ENCODE measurements around the gene CRACR2A. TPM values are rescaled to one million over a fixed set of nuclear protein-coding genes. Genes with fewer than 3 reads are reported as not detected.
A peak's percentile ranks its signal among the peaks of the same experiment; 100 is the strongest.

CRACR2A gene
- 12.3 TPM for polyA plus RNA-seq (2012; ENCODE audit: insufficient read depth, insufficient read length)

- DNase-seq (ENCODE audit: low read depth, low spot score), result peak; percentile 81
- peak within 1 kb of the TSS; percentile 64 for H3K4me3 ChIP-seq (ENCODE audit: low read length)
These were observed at the start of gene CRACR2A for GRCh38 chr12:3752741-3753486. Gene CRACR2A (minus strand): TSS chr12:3753109. CDS start chr12:3696999, 56,110 bp downstream.

GRCh38 chr12:3797531-3798048, 44.7 kb upstream of the CRACR2A start:
- DNase-seq (ENCODE audit: low read depth, low spot score), result no peak

DNA sequence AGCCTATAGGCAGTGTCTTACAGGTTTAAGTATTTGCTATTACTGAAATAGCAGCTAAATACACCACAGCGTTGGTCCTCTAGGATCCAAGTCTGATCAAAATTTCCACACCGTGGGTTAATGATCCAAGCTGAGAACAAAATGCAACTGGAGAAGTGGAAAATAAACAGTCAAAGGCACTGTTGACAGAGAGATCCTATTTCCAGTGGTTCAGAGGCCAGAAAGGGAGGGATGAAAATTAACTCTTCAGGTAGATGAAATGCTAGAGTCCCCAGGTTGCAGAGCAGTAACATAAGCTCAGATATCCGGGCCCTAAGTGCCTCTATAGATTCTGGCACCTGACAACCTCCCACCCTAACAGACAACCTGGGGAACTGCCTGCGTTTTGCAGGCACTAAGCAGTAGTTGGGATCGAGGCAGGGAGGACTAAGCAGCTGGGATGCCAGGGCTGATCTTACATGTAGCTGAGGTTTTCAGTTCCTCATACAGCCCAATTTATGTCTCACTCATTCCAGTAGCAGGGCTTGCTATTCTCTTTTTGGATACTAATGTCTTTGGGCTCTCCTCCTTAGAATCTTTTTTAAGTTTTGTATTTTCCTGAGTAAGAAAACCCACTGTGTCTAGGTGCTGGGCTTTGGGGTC, 42.7 kb upstream of the CRACR2A start:
- no peak for DNase-seq (ENCODE audit: low read depth, low spot score)
- H3K4me3 ChIP-seq (ENCODE audit: low read length), result no peak overlapping the region

More at GRCh38 chr12:3797531-3798048, 44.7 kb upstream of the CRACR2A start:
- no peak overlapping the region for H3K4me3 ChIP-seq (ENCODE audit: low read length)

GRCh38 chr12:3795066-3795465, 42.2 kb upstream of the CRACR2A start:
- no peak for DNase-seq (ENCODE audit: low read depth, low spot score)
- H3K4me3 ChIP-seq (ENCODE audit: low read length), result no peak overlapping the region

- no peak overlapping the region for H3K4me3 ChIP-seq (ENCODE audit: low read length)
- DNase-seq (ENCODE audit: low read depth, low spot score), result no peak
These were observed 39.8 kb upstream of the CRACR2A start for GRCh38 chr12:3792623-3793288.

GRCh38 chr12:3791256-3791874, 38.5 kb upstream of the CRACR2A start:
- no peak overlapping the region for H3K4me3 ChIP-seq (ENCODE audit: low read length)
- DNase-seq (ENCODE audit: low read depth, low spot score), result no peak

- no peak overlapping the region for H3K4me3 ChIP-seq (ENCODE audit: low read length)
- DNase-seq (ENCODE audit: low read depth, low spot score), result no peak
These were observed 37.7 kb upstream of the CRACR2A start for GRCh38 chr12:3790642-3791041.

- DNase-seq (ENCODE audit: low read depth, low spot score), result no peak
- no peak overlapping the region for H3K4me3 ChIP-seq (ENCODE audit: low read length)
These were observed 36.9 kb upstream of the CRACR2A start for GRCh38 chr12:3789838-3790237.

GRCh38 chr12:3777206-3777809, 24.4 kb upstream of the CRACR2A start:
- DNase-seq (ENCODE audit: low read depth, low spot score), result peak; percentile 35
- H3K4me3 ChIP-seq (ENCODE audit: low read length), result no peak overlapping the region

- DNase-seq (ENCODE audit: low read depth, low spot score), result no peak
- H3K4me3 ChIP-seq (ENCODE audit: low read length), result no peak overlapping the region
These were observed 22.6 kb upstream of the CRACR2A start for GRCh38 chr12:3775385-3776035.

DNA sequence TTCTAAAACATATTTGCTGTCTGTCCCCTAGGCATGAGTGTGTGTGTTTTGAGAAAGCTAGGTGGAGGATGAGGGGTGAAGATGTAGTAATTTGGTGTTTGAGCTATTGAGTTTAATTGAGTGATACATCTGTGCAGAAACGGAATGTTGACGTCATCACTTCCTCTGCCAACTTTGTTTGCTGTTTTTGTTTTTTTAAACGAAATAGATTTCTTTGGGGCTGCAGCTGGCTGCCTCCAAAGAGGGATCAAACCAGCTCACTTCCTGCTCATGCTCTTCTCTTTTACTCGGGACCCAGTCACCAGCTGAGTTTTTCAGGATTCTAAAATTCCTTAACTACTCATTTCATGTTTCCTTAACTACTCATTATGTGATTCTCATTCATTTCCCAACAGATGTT, 19.5 kb upstream of the CRACR2A start:
- DNase-seq (ENCODE audit: low read depth, low spot score), result no peak
- H3K4me3 ChIP-seq (ENCODE audit: low read length), result no peak overlapping the region

GRCh38 chr12:3771853-3772252, 18.9 kb upstream of the CRACR2A start:
- H3K4me3 ChIP-seq (ENCODE audit: low read length), result no peak overlapping the region
- no peak for DNase-seq (ENCODE audit: low read depth, low spot score)

GRCh38 chr12:3770891-3771290, 18.0 kb upstream of the CRACR2A start:
- H3K4me3 ChIP-seq (ENCODE audit: low read length), result no peak overlapping the region
- DNase-seq (ENCODE audit: low read depth, low spot score), result no peak

GRCh38 chr12:3768911-3769447, 16.1 kb upstream of the CRACR2A start:
- H3K4me3 ChIP-seq (ENCODE audit: low read length), result no peak overlapping the region
- no peak for DNase-seq (ENCODE audit: low read depth, low spot score)

GRCh38 chr12:3761116-3761735, 8.3 kb upstream of the CRACR2A start:
- DNase-seq (ENCODE audit: low read depth, low spot score), result no peak
- H3K4me3 ChIP-seq (ENCODE audit: low read length), result no peak overlapping the region

DNA sequence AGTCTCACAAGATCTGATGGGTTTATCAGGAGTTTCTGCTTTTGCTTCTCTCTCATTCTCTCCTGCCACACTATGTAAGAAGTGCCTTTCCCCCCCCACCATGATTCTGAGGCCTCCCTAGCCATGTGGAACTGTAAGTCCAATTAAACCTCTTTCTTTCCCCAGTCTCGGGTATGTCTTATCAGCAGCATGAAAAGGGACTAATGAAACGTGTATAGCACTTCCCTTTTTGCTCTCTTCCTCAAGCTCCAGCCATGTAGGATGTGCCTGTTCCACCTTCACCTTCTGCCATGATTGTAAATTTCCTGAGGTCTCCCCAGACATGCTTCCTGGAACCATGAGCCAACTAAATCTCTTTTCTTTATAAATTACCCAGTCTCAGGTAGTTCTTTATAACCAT, 7.0 kb upstream of the CRACR2A start:
- no peak for DNase-seq (ENCODE audit: low read depth, low spot score)

DNA sequence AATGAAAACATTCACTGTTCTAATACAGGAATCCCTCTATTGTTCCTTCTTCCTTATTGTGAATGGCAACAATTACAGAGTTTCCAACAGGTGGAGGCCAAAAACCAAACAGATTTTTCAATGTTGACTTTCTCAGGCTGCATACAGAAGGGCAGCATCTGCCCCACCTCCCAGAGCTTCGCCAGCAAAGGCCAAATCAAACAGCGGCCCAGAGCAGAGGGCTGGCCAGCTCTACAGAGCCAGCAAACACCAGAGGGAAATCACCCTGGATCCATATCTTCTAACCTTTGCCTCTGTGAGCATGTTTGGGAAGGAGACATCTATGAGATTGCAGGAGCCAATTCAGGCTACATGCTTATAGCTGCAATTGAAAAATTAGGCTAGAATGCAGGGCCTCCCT, 4.4 kb upstream of the CRACR2A start:
- H3K4me3 ChIP-seq (ENCODE audit: low read length), result no peak overlapping the region
- no peak for DNase-seq (ENCODE audit: low read depth, low spot score)

More for the DNA sequence above, 7.0 kb upstream of the CRACR2A start:
- H3K4me3 ChIP-seq (ENCODE audit: low read length), result no peak overlapping the region

DNA sequence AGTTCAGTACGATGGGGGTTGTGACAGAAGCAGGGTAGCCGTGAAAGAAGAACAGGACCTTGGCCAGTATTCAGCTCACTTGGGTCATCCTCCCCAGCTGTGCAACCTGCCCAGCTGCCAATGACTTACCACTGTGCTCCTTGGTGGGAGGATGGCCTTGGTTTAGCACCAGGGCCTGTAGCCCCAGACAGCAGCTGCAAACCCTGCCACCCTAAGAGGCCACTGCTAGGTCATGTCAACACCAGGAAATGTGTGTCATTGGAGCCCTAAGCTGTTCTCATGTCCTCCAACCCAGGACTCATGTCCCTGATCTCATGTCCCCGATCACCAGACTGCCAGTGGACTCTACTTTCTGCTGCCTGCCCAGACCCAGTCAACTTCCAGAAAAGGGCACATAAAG, 3.0 kb upstream of the CRACR2A start:
- no peak for DNase-seq (ENCODE audit: low read depth, low spot score)
- no peak overlapping the region for H3K4me3 ChIP-seq (ENCODE audit: low read length)

All from Jurkat, Clone E6-1 (cell line).